Stomach (tissue), 9 donors: ENCODE data around the gene CSNK2A1. TPM values are rescaled to one million over a fixed set of nuclear protein-coding genes. Genes with fewer than 3 reads are reported as not detected.
"Not testable (repeated sequence)": the region's sequence is repeated elsewhere in the genome, so short reads cannot be mapped to it uniquely, and the experiment has no call there.

Experiments
- DNase-seq, 2 donors: peaks; one replicate each; pipeline versions ENCODE4 v3.0.0 to v3.0.0-alpha.2; 2013 to 2019
- H3K27ac ChIP-seq, 5 donors: fragments of 200-600 bp in 4 of 5; sonication (generic) in 4 of 5; one replicate each; pipeline ENCODE4 v1.5.1; 2013 to 2019; ENCODE audit warnings: mild to moderate bottlenecking in 1 of 5, moderate library complexity in 1 of 5
- H3K27me3 ChIP-seq, 3 donors: fragments of 200-600 bp; sonication (generic); one replicate each; pipeline ENCODE4 v1.5.1; 2017 to 2019; ENCODE audit warnings: mixed run types in 1 of 3
- H3K36me3 ChIP-seq, 4 donors: fragments of 200-600 bp; sonication (generic); 1 replicate in 3 of 4; 2 replicates in 1 of 4; pipeline ENCODE4 v1.5.1; 2016 to 2019
- H3K4me1 ChIP-seq, 4 donors: fragments of 200-600 bp; sonication (generic); one replicate each; pipeline ENCODE4 v1.5.1; 2016 to 2019
- H3K4me3 ChIP-seq, 4 donors: fragments of 200-600 bp; sonication (generic) in 3 of 4; one replicate each; pipeline ENCODE4 v1.5.1; 2016 to 2019; ENCODE audit warnings: mild to moderate bottlenecking in 1 of 4
- H3K9me3 ChIP-seq, 4 donors: fragments of 200-600 bp; sonication (generic); one replicate each; pipeline ENCODE4 v1.5.1; 2016 to 2019
- EP300 ChIP-seq: sonication (generic); formaldehyde crosslinking; IDR thresholded peaks from one replicate; pipeline ENCODE4 v1.6.1; 2017; ENCODE audit warnings: antibody characterized with exemption
- POLR2A ChIP-seq, 4 donors: fragments of 450-650 bp; IDR thresholded peaks; one replicate each; pipeline ENCODE4 v1.6.1; 2016; ENCODE audit warnings: antibody characterized with exemption in 4 of 4, control low read depth in 2 of 4, mild to moderate bottlenecking in 1 of 4, moderate library complexity in 1 of 4
- POLR2AphosphoS5 ChIP-seq, 3 donors: sonication (generic); formaldehyde crosslinking; IDR thresholded peaks; one replicate each; pipeline ENCODE4 v1.6.1; 2016; ENCODE audit warnings: antibody characterized with exemption in 3 of 3
- WGBS, 5 donors: extraction: QIAGEN DNeasy Blood & Tissue Kit in 3 of 5; methylation state at CpG; one replicate each; pipeline versions ENCODE4 v1.1.5 to v1.1.7; 2013 to 2018; 5-methylcytosine and 5-hydroxymethylcytosine counted together
- intact Hi-C: fragments of 100-400 bp; cut with DNase I; formaldehyde crosslinking; loops from one replicate; pipeline ENCODE4 v1.15.1; 2023; ENCODE audit warnings: low total_unique reads
- polyA plus RNA-seq, 3 donors: library from polyadenylated mRNA; stranded (reverse); fragments of 200-250 nt; gene quantifications; one replicate each; pipeline ENCODE4 v1.2.3, GENCODE V29; 2013
- total RNA-seq, 5 donors: library from RNA; depleted of rRNA; stranded (reverse); fragments of >200 nt; gene quantifications; one replicate each; pipeline versions ENCODE4 v1.1.0 to v1.2.3, GENCODE V29; 2014 to 2016
- TF ChIP-seq, protein P1 (sequence below), 7 experiments: fragments of 450-650 bp in 4 of 7; fragments of 200-600 bp in 3 of 7; sonication (generic) in 3 of 7; IDR thresholded peaks; one replicate each; pipeline ENCODE4 v1.5.1; 2016 to 2019; ENCODE audit warnings: antibody characterized with exemption in 7 of 7, control low read depth in 2 of 7, mild to moderate bottlenecking in 1 of 7
- donor health status: healthy with polysubstance abuse.
- donor health status: Bipolar disorder and iron deficiency.
- donor health status: healthy.

The CSNK2A1 gene
- total and polyA plus RNA-seq, 8 donors = 22.6 to 164 (median 37.3) TPM

DNA sequence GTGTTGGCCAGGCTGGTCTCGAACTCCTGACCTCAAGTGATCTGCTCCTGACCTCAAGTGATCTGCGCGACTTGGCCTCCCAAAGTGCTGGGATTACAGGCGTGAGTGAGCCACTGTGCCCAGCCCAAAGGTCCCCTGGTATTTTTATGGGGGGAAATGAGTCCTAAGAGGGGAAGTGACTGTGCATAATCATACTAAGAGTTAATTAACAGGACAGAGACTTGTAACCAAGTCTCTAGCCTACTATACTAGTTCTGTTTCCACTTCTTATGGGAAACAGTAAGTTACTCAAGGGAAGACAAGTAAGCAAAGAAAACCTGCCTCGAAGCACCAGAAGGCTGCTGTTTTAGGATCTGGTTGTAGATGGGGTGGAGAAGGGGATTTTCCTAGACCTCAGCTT is 38.6 kb upstream of the CSNK2A1 start:
- Histone ChIP-seq H3K36me3 (no peaks in the 10 kb centered on the region), H3K27me3 (peaks cover 0 to 44% (median 2%) of the 10 kb centered on the region in 3 donors), H3K9me3 (no peaks in the 10 kb centered on the region), H3K4me3 (no peak overlapping the region), H3K4me1 (no peaks in the 10 kb centered on the region), H3K27ac (no peak overlapping the region)
- DNase-seq = no peak
- intact Hi-C loops = no loop called here
- whole genome bisulfite sequencing, 5 donors = 65 to 82% (median 74%) methylated on average over 5 of the region's 5 CpGs
- TF ChIP-seq, protein P1, sequence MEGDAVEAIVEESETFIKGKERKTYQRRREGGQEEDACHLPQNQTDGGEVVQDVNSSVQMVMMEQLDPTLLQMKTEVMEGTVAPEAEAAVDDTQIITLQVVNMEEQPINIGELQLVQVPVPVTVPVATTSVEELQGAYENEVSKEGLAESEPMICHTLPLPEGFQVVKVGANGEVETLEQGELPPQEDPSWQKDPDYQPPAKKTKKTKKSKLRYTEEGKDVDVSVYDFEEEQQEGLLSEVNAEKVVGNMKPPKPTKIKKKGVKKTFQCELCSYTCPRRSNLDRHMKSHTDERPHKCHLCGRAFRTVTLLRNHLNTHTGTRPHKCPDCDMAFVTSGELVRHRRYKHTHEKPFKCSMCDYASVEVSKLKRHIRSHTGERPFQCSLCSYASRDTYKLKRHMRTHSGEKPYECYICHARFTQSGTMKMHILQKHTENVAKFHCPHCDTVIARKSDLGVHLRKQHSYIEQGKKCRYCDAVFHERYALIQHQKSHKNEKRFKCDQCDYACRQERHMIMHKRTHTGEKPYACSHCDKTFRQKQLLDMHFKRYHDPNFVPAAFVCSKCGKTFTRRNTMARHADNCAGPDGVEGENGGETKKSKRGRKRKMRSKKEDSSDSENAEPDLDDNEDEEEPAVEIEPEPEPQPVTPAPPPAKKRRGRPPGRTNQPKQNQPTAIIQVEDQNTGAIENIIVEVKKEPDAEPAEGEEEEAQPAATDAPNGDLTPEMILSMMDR (IDR thresholded peaks at IDR 0.05) = no peak
- no peak for TF ChIP-seq EP300
- no peak for TF ChIP-seq POLR2AphosphoS5 (IDR thresholded peaks at IDR 0.05)
- TF ChIP-seq POLR2A (IDR thresholded peaks at IDR 0.05) = no peak

DNA sequence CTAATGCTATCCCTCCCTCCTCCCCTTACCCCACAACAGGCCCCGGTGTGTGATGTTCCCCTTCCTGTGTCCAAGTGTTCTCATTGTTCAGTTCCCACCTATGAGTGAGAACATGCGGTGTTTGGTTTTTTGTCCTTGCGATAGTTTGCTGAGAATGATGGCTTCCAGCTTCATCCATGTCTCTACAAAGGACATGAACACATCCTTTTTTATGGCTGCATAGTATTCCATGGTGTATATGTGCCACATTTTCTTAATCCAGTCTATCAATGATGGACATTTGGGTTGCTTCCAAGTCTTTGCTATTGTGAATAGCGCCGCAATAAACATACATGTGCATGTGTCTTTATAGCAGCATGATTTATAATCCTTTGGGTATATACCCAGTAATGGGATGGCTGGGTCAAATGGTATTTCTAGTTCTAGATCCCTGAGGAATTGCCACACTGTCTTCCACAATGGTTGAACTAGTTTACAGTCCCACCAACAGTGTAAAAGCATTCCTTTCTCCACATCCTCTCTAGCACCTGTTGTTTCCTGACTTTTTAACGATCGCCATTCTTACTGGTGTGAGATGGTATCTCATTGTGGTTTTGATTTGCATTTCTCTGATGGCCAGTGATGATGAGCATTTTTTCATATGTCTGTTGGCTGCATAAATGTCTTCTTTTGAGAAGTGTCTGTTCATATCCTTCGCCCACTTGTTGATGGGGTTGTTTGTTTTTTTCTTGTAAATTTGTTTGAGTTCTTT is 35.5 kb upstream of the CSNK2A1 start:
- H3K9me3 ChIP-seq, H3K27ac ChIP-seq, H3K36me3 ChIP-seq, intact Hi-C loops, H3K4me1 ChIP-seq, H3K4me3 ChIP-seq, DNase-seq: not testable (repeated sequence)
- 79 to 93% (median 85%) methylated on average over 7 to 8 of the region's 8 CpGs for WGBS, 5 donors
- H3K27me3 ChIP-seq = peaks cover 0 to 38% (median 2%) of the 10 kb centered on the region in 3 donors

DNA sequence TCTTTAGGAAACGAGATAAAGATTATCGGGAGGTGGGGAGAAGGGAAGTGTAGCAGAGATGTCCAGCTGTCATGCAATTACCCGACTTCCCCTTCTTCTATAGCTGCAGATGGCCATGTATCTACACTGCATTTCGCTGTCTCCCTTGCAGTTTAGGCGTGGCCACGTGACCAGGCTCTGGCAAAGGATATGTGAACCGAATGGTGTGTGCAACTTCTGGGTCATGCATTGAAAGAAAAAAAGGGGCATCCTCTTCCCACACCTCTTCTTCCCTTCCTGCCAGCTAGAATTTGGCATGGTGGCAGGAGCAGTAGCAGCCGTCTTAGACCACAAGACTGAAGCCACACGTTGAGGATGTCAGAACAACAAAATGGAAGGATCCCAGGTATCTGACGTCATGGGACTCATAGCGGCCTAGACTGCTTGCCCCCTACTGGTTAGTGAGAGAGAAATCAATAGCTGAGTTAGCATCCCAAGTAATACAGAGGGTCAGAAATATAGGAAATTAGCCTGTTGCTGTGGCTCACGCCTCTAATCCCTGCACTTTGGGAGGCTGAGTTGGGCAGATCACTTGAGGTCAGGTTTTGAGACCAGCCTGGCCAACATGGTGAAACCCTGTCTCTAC is 33.7 kb upstream of the CSNK2A1 start:
- intact Hi-C loops = no loop called here
- no peak for DNase-seq
- 61 to 73% (median 65%) methylated on average over 12 of the region's 12 CpGs for WGBS, 5 donors

DNA sequence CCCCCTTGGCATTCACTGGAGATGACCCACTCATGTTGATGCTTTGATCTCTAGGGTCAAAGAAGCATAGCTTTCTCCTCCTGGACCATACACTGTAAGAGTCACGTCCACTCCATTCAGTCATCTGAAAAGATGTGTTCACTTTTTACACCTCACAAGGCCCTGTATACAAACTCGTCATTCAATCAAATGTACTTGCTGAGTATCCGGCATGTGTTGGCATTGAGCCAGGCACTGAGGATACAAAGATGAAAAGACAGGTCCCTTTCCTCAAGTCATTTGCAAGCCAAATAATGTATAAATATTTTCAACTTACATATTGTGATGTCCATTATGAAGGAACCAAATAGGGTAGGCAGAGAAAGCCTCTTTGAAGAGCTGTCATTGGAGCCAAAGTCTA is 32.6 kb upstream of the CSNK2A1 start:
- TF ChIP-seq, protein P1 (IDR thresholded peaks at IDR 0.05) = no peak
- no peak for TF ChIP-seq POLR2AphosphoS5 (IDR thresholded peaks at IDR 0.05)
- no peak for TF ChIP-seq POLR2A (IDR thresholded peaks at IDR 0.05)
- no peak for DNase-seq
- 39 to 61% (median 61%) methylated on average over 3 of the region's 3 CpGs for WGBS, 5 donors
- H3K27me3 ChIP-seq = peaks cover 0 to 48% (median 16%) of the 10 kb centered on the region in 3 donors
- no peaks in the 10 kb centered on the region for H3K9me3 ChIP-seq
- no peak overlapping the region for H3K4me3 ChIP-seq
- intact Hi-C loops = no loop called here
- H3K36me3 ChIP-seq = no peaks in the 10 kb centered on the region
- H3K4me1 ChIP-seq = peaks cover 10 to 19% (median 12%) of the 10 kb centered on the region in 4 donors
- H3K27ac ChIP-seq = no peak overlapping the region

More for the DNA sequence above, 33.7 kb upstream of the CSNK2A1 start:
- Histone ChIP-seq H3K4me1 (peaks cover 0 to 8% (median under 1%) of the 10 kb centered on the region in 4 donors), H3K4me3 (no peak overlapping the region), H3K27me3 (peaks cover 0 to 44% (median 10%) of the 10 kb centered on the region in 3 donors), H3K36me3 (no peaks in the 10 kb centered on the region), H3K27ac (no peak overlapping the region), H3K9me3 (no peaks in the 10 kb centered on the region)
- TF ChIP-seq EP300 (no peak), POLR2AphosphoS5 (IDR thresholded peaks at IDR 0.05) (no peak), POLR2A (IDR thresholded peaks at IDR 0.05) (no peak)
- TF ChIP-seq, protein P1 (IDR thresholded peaks at IDR 0.05) = no peak

DNA sequence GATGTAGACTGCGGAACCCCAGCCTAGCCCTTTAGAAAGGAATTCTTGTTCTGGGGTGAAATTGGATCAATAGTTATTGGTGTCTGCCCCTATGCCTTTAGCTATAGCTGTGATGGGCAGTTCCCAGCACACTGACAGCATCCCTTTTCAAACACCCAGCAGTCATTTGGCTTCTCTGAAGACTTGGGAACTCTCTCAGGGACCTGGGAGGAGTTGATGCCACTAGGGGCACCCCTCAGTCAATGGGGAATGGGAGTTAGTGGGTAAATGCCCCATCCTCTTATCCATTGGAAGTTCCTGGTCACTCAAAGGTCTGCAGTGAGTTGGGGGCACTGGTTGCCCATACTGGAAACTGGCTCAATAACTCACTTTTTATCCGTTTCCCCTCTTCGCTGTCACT is 31.6 kb upstream of the CSNK2A1 start:
- TF ChIP-seq POLR2AphosphoS5 (IDR thresholded peaks at IDR 0.05) (no peak), EP300 (no peak), POLR2A (IDR thresholded peaks at IDR 0.05) (no peak)
- TF ChIP-seq, protein P1 (IDR thresholded peaks at IDR 0.05) = no peak
- no peak overlapping the region for H3K4me3 ChIP-seq
- peaks cover 0 to 53% (median 16%) of the 10 kb centered on the region in 3 donors for H3K27me3 ChIP-seq
- H3K27ac ChIP-seq = no peak overlapping the region
- H3K36me3 ChIP-seq = no peaks in the 10 kb centered on the region
- H3K9me3 ChIP-seq = no peaks in the 10 kb centered on the region
- intact Hi-C loops = no loop called here
- DNase-seq = no peak
- H3K4me1 ChIP-seq = peaks cover 10 to 21% (median 13%) of the 10 kb centered on the region in 4 donors
- 90 to 93% (median 91%) methylated on average over 3 of the region's 3 CpGs for WGBS, 5 donors
